Measurements from ENCODE around the gene AXIN1.

DNA sequence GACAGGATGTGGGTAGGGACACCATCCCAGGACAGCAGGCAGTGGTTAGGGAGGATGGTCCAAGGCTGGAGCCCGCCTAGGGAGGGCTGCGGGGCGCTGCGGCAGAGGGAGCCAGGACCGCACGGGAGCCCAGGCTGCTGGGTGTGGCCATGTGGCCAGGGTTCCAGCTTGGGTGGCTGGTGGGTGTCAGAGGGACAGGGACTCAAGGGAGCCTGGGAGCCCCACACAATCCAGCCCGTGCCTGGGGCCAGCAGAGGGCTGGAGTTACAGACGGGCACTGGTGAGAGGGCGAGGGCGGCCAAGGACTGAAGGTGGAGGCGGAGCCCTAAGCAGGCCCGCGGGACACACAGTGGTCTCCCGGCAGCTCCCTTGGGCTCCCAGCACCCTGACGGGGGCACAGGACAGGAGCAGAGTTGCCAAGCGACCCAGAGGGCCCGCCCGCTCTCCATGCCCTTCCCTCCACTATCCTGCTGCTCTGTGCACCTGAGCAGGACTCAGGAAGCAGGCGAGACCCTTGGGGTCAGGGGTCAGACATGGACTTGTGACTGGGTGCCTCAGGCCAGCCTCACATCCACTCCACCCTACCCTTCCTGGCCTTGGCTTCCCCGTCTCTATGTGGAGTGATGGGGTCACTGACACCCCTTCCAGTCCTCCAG, 10.7 kb upstream of the AXIN1 start:
- TF ChIP-seq CTCF (IDR thresholded peaks at IDR 0.05) (no peak), ELF4 (CRISPR knock-in tag; IDR thresholded peaks at IDR 0.05; ENCODE audit: low read depth) (no peak)
- TF ChIP-seq, protein P1, sequence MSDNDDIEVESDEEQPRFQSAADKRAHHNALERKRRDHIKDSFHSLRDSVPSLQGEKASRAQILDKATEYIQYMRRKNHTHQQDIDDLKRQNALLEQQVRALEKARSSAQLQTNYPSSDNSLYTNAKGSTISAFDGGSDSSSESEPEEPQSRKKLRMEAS (CRISPR knock-in tag; IDR thresholded peaks at IDR 0.05), result no peak

All from WTC11 (cell line).